H9 (cell line): ENCODE results near the gene DDX51. TPM values are rescaled to one million over a fixed set of nuclear protein-coding genes. Genes with fewer than 3 reads are reported as not detected.

ENCODE experiments used
- DNase-seq: peaks from one replicate; pipeline ENCODE4 v3.0.0-alpha.2; 2017
- H2AFZ ChIP-seq: one replicate; pipeline ENCODE4 v1.6.1; 2013; ENCODE audit warnings: mild to moderate bottlenecking, low read length, control low read depth, moderate library complexity
- H2AK5ac ChIP-seq: 2 replicates; pipeline ENCODE4 v1.6.1; 2013; ENCODE audit warnings: low read length, control low read depth, mixed read lengths; ENCODE audit not compliant: insufficient read length
- H2BK120ac ChIP-seq: one replicate; pipeline ENCODE4 v1.6.1; 2013; ENCODE audit warnings: low read depth, mild to moderate bottlenecking, low read length, control low read depth, inconsistent platforms; ENCODE audit not compliant: poor library complexity, severe bottlenecking
- H2BK12ac ChIP-seq: 2 replicates; pipeline ENCODE4 v1.6.1; 2013; ENCODE audit warnings: low read length, control low read depth, mixed read lengths, low read depth; ENCODE audit not compliant: insufficient read length
- H2BK15ac ChIP-seq: 2 replicates; pipeline ENCODE4 v1.6.1; 2013; ENCODE audit warnings: low read depth, low read length, control low read depth
- H2BK20ac ChIP-seq: one replicate; pipeline ENCODE4 v1.6.1; 2013; ENCODE audit warnings: low read depth, mild to moderate bottlenecking, low read length, control low read depth, inconsistent platforms; ENCODE audit not compliant: poor library complexity, severe bottlenecking
- H2BK5ac ChIP-seq: 2 replicates; pipeline ENCODE4 v1.6.1; 2013; ENCODE audit warnings: low read length, control low read depth, mixed read lengths; ENCODE audit not compliant: insufficient read length
- H3K14ac ChIP-seq: 2 replicates; pipeline ENCODE4 v1.6.1; 2013; ENCODE audit warnings: low read length, control low read depth; ENCODE audit not compliant: insufficient read depth
- H3K18ac ChIP-seq: 2 replicates; pipeline ENCODE4 v1.6.1; 2013; ENCODE audit warnings: low read depth, mild to moderate bottlenecking, mixed read lengths, low read length, control low read depth; ENCODE audit not compliant: insufficient read length
- H3K23ac ChIP-seq: 2 replicates; pipeline ENCODE4 v1.6.1; 2013; ENCODE audit warnings: low read length, control low read depth, mixed read lengths, low read depth; ENCODE audit not compliant: insufficient read length
- H3K23me2 ChIP-seq: 2 replicates; pipeline ENCODE4 v1.6.1; 2013; ENCODE audit warnings: low read depth, mild to moderate bottlenecking, mixed read lengths, low read length, control low read depth; ENCODE audit not compliant: insufficient read length, poor library complexity, severe bottlenecking
- H3K27ac ChIP-seq: 2 replicates; pipeline ENCODE4 v1.5.1; 2013; ENCODE audit warnings: low read length, control low read depth, mixed read lengths, low read depth; ENCODE audit not compliant: insufficient read length
- H3K27me3 ChIP-seq: 2 replicates; pipeline ENCODE4 v1.6.1; 2013; ENCODE audit warnings: low read length, control low read depth, inconsistent platforms; ENCODE audit not compliant: insufficient read depth
- H3K4ac ChIP-seq: 2 replicates; pipeline ENCODE4 v1.6.1; 2013; ENCODE audit warnings: low read depth, mild to moderate bottlenecking, control low read depth, inconsistent platforms, low read length, moderate library complexity
- H3K4me1 ChIP-seq: 2 replicates; pipeline ENCODE4 v1.6.1; 2013; ENCODE audit warnings: low read length, control low read depth, inconsistent platforms; ENCODE audit not compliant: insufficient read depth
- H3K4me2 ChIP-seq: 2 replicates; pipeline ENCODE4 v1.6.1; 2013; ENCODE audit warnings: low read length, control low read depth, mixed read lengths; ENCODE audit not compliant: insufficient read length, insufficient read depth
- H3K56ac ChIP-seq: 2 replicates; pipeline ENCODE4 v1.6.1; 2013; ENCODE audit warnings: low read depth, mild to moderate bottlenecking, mixed read lengths, low read length, control low read depth; ENCODE audit not compliant: insufficient read length
- H3K79me1 ChIP-seq: 2 replicates; pipeline ENCODE4 v1.6.1; 2013; ENCODE audit warnings: low read depth, mild to moderate bottlenecking, moderate library complexity, low read length, control low read depth, inconsistent platforms; ENCODE audit not compliant: insufficient read depth, poor library complexity, severe bottlenecking
- H3K79me2 ChIP-seq: 2 replicates; pipeline ENCODE4 v1.6.1; 2013; ENCODE audit warnings: low read length, control low read depth, inconsistent platforms; ENCODE audit not compliant: insufficient read depth
- H3K9ac ChIP-seq: 2 replicates; pipeline ENCODE4 v1.6.1; 2013; ENCODE audit warnings: low read length, control low read depth, mixed read lengths; ENCODE audit not compliant: insufficient read length; ENCODE audit errors: extremely low read depth
- H3K9me3 ChIP-seq: one replicate; pipeline ENCODE4 v1.6.1; 2013; ENCODE audit warnings: low read depth, low read length, inconsistent platforms; ENCODE audit not compliant: control insufficient read depth
- H3T11ph ChIP-seq: one replicate; pipeline ENCODE4 v1.6.1; 2013; ENCODE audit warnings: mild to moderate bottlenecking, low read length, control low read depth, inconsistent platforms
- H4K20me1 ChIP-seq: one replicate; pipeline ENCODE4 v1.6.1; 2013; ENCODE audit not compliant: control insufficient read depth, insufficient read length, insufficient read depth
- H4K5ac ChIP-seq: 2 replicates; pipeline ENCODE4 v1.6.1; 2013; ENCODE audit warnings: low read depth, mild to moderate bottlenecking, mixed read lengths, low read length, control low read depth; ENCODE audit not compliant: insufficient read length
- H4K8ac ChIP-seq: replicated peaks from 2 replicates; pipeline ENCODE4 v1.6.1; 2013; ENCODE audit warnings: low read length, control low read depth, mixed read lengths, low read depth; ENCODE audit not compliant: insufficient read length
- H4K91ac ChIP-seq: 2 replicates; pipeline ENCODE4 v1.6.1; 2013; ENCODE audit warnings: low read depth, mild to moderate bottlenecking, moderate library complexity, mixed read lengths, low read length, control low read depth; ENCODE audit not compliant: insufficient read length
- H3K27ac Mint-ChIP-seq, 3 experiments: 2 replicates in 2 of 3; 3 replicates in 1 of 3; pipeline ENCODE4 v1.8.0; 2020 to 2021; ENCODE audit warnings: mixed read lengths in 3 of 3, mild to moderate bottlenecking in 1 of 3, moderate library complexity in 1 of 3
- H3K27me3 Mint-ChIP-seq: 2 replicates; pipeline ENCODE4 v1.8.0; 2021; ENCODE audit warnings: low read depth, mild to moderate bottlenecking, moderate library complexity, mixed read lengths
- H3K36me3 Mint-ChIP-seq, 3 experiments: 2 replicates in 2 of 3; 3 replicates in 1 of 3; pipeline ENCODE4 v1.8.0; 2020 to 2021; ENCODE audit warnings: low read depth in 3 of 3, mixed read lengths in 3 of 3; ENCODE audit not compliant: insufficient read depth in 1 of 3
- H3K4me1 Mint-ChIP-seq, 2 experiments: 2 replicates each; pipeline ENCODE4 v1.8.0; 2020; ENCODE audit warnings: mixed read lengths in 2 of 2
- H3K4me3 Mint-ChIP-seq, 2 experiments: 2 replicates in 1 of 2; 3 replicates in 1 of 2; pipeline ENCODE4 v1.8.0; 2020 to 2021; ENCODE audit warnings: mild to moderate bottlenecking in 2 of 2, mixed read lengths in 2 of 2, moderate library complexity in 1 of 2
- H3K9me3 Mint-ChIP-seq, 2 experiments: 2 replicates in 1 of 2; 3 replicates in 1 of 2; pipeline ENCODE4 v1.8.0; 2020; ENCODE audit warnings: mild to moderate bottlenecking in 2 of 2, mixed read lengths in 2 of 2, moderate library complexity in 1 of 2
- WGBS: extraction: QIAGEN DNeasy Blood & Tissue Kit; methylation state at CpG from one replicate; pipeline ENCODE4 v1.1.7; 2013; ENCODE audit warnings: missing lambda C conversion rate, low lambda C conversion rate, mixed read lengths; ENCODE audit not compliant: insufficient read length; ENCODE audit errors: extremely low coverage; 5-methylcytosine and 5-hydroxymethylcytosine counted together
- total RNA-seq: library from RNA; stranded (reverse); gene quantifications from 2 replicates; pipeline ENCODE4 v1.2.1, GENCODE V29; 2021
- TF ChIP-seq, protein P1 (sequence below): fragments of 200-600 bp; sonication (generic); conservative IDR thresholded peaks from 3 replicates; pipeline ENCODE4 v1.8.0; 2021; ENCODE audit warnings: antibody characterized with exemption, mild to moderate bottlenecking

DDX51 gene
- total RNA-seq, 1 experiment from 2014 or later: 37.9 TPM

GRCh38 chr12:132170094-132170636 is 26.0 kb upstream of the DDX51 start:
- Histone ChIP-seq H4K8ac (no peak overlapping the region), H2AFZ (no peak overlapping the region), H4K91ac (no peak overlapping the region), H3K14ac (no peak overlapping the region), H3K79me2 (no peaks in the 10 kb centered on the region), H3K4me2 (no peak overlapping the region), H2BK5ac (no peak overlapping the region), H2BK120ac (no peak overlapping the region), H2BK15ac (no peak overlapping the region), H3K18ac (no peak overlapping the region), H3K79me1 (no peaks in the 10 kb centered on the region), H3K23ac (no peak overlapping the region), H3K9ac (no peak overlapping the region), H3K27me3 (no peaks in the 10 kb centered on the region; the same call in 1 of the 2 replicates), H2BK12ac (no peak overlapping the region), H3T11ph (no peak overlapping the region), H3K9me3 (no peaks in the 10 kb centered on the region), H4K20me1 (no peaks in the 10 kb centered on the region), H3K4me1 (no peaks in the 10 kb centered on the region), H4K5ac (no peak overlapping the region), H3K27ac (no peak overlapping the region), H3K56ac (no peak overlapping the region), H3K4ac (no peak overlapping the region), H3K23me2 (no peaks in the 10 kb centered on the region), H2BK20ac (no peak overlapping the region), H2AK5ac (no peak overlapping the region)
- TF ChIP-seq, protein P1, sequence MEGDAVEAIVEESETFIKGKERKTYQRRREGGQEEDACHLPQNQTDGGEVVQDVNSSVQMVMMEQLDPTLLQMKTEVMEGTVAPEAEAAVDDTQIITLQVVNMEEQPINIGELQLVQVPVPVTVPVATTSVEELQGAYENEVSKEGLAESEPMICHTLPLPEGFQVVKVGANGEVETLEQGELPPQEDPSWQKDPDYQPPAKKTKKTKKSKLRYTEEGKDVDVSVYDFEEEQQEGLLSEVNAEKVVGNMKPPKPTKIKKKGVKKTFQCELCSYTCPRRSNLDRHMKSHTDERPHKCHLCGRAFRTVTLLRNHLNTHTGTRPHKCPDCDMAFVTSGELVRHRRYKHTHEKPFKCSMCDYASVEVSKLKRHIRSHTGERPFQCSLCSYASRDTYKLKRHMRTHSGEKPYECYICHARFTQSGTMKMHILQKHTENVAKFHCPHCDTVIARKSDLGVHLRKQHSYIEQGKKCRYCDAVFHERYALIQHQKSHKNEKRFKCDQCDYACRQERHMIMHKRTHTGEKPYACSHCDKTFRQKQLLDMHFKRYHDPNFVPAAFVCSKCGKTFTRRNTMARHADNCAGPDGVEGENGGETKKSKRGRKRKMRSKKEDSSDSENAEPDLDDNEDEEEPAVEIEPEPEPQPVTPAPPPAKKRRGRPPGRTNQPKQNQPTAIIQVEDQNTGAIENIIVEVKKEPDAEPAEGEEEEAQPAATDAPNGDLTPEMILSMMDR: no peak
- H3K27ac Mint-ChIP-seq: no peak overlapping the region
- peaks cover 9 to 13% of the 10 kb centered on the region in 2 experiments; a peak in 4 of 5 replicates for H3K9me3 Mint-ChIP-seq
- DNase-seq: no peak
- peaks cover 0 to 3% of the 10 kb centered on the region in 2 experiments; a peak in 1 of 4 replicates for H3K4me1 Mint-ChIP-seq
- no CpG with 5 or more reads among the region's 16 CpGs for WGBS
- peaks cover 0 to 6% (median 0%) of the 10 kb centered on the region in 3 experiments; a peak in 1 of 7 replicates for H3K36me3 Mint-ChIP-seq
- peaks cover 69% of the 10 kb centered on the region for H3K27me3 Mint-ChIP-seq
- no peak overlapping the region for H3K4me3 Mint-ChIP-seq
